GM12874 (cell line): ENCODE data around the gene KSR1.

Experiments used
- TF ChIP-seq, protein P1 (sequence below): IDR thresholded peaks from 2 replicates; pipeline ENCODE4 v1.5.1; 2011; ENCODE audit warnings: low read depth, mild to moderate bottlenecking, control low read depth, low read length, moderate library complexity; ENCODE audit not compliant: insufficient read depth

The KSR1 gene

DNA sequence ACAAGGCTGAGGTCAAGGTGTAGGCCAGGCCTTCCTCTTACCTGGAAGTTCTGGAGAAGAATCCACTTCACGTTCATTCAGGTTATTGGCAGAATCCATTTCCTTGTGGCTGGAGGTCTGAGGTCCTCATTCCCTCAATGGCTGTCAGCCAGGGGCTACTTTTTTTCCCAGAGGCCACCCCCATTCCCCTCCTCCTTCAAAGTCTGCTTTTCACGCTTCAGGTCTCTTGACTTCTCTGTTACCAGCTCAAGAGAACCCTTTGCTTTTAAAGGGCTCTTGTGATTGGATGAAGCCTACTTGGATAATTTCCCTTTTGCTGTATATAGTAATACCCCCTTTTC is 119.6 kb downstream of the KSR1 start:
- TF ChIP-seq, protein P1, sequence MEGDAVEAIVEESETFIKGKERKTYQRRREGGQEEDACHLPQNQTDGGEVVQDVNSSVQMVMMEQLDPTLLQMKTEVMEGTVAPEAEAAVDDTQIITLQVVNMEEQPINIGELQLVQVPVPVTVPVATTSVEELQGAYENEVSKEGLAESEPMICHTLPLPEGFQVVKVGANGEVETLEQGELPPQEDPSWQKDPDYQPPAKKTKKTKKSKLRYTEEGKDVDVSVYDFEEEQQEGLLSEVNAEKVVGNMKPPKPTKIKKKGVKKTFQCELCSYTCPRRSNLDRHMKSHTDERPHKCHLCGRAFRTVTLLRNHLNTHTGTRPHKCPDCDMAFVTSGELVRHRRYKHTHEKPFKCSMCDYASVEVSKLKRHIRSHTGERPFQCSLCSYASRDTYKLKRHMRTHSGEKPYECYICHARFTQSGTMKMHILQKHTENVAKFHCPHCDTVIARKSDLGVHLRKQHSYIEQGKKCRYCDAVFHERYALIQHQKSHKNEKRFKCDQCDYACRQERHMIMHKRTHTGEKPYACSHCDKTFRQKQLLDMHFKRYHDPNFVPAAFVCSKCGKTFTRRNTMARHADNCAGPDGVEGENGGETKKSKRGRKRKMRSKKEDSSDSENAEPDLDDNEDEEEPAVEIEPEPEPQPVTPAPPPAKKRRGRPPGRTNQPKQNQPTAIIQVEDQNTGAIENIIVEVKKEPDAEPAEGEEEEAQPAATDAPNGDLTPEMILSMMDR: no peak

GRCh38 chr17:27576477-27577083 is 120.3 kb downstream of the KSR1 start:
- TF ChIP-seq, protein P1: no peak

GRCh38 chr17:27577121-27577761 is 121.0 kb downstream of the KSR1 start:
- TF ChIP-seq, protein P1: no peak

GRCh38 chr17:27577884-27578717 is 121.9 kb downstream of the KSR1 start:
- TF ChIP-seq, protein P1: no peak

- TF ChIP-seq, protein P1: no peak
Measured at GRCh38 chr17:27578718-27579085, 122.5 kb downstream of the KSR1 start.

DNA sequence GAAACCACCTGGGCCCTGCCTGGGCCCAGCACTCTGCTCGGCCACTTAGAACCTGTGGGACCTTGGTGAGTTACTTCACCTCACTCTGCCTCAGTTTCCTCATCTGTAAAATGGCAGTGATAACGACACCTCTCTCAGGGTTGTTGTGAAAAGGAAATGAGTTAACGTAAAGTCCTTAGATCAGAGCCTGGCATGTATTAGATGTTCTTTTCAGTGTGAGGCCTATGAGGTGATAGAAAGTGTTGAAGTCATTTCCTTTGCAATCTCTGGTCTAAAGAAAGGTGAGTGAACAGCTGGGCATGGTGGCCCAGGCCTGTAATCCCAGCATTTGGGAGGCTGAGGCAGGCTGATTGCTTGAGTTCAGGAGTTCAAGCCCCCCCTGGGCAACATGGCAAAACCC is 123.1 kb downstream of the KSR1 start:
- TF ChIP-seq, protein P1: no peak

GRCh38 chr17:27579897-27580321 is 123.7 kb downstream of the KSR1 start:
- TF ChIP-seq, protein P1: no peak
